IgD-negative memory B cell (primary cell): Measurements from ENCODE around the gene BPIFB4. TPM values are rescaled to one million over a fixed set of nuclear protein-coding genes. Genes with fewer than 3 reads are reported as not detected.

ENCODE experiments used
- H3K27ac Mint-ChIP-seq, 3 donors: one replicate each; pipeline ENCODE4 v1.8.0; 2020 to 2022; ENCODE audit warnings: mild to moderate bottlenecking in 3 of 3, mixed read lengths in 3 of 3, moderate library complexity in 1 of 3
- H3K27me3 Mint-ChIP-seq: one replicate; pipeline ENCODE4 v1.8.0; 2021; ENCODE audit warnings: mixed read lengths
- H3K36me3 Mint-ChIP-seq: one replicate; pipeline ENCODE4 v1.8.0; 2020; ENCODE audit warnings: mild to moderate bottlenecking, mixed read lengths
- H3K4me1 Mint-ChIP-seq, 3 donors: one replicate each; pipeline ENCODE4 v1.8.0; 2020 to 2022; ENCODE audit warnings: mixed read lengths in 3 of 3, mild to moderate bottlenecking in 1 of 3
- H3K4me3 Mint-ChIP-seq, 4 donors: one replicate each; pipeline ENCODE4 v1.8.0; 2020 to 2022; ENCODE audit warnings: mild to moderate bottlenecking in 4 of 4, mixed read lengths in 4 of 4, moderate library complexity in 3 of 4
- H3K9me3 Mint-ChIP-seq, 3 donors: one replicate each; pipeline ENCODE4 v1.8.0; 2020 to 2021; ENCODE audit warnings: mixed read lengths in 3 of 3, mild to moderate bottlenecking in 1 of 3
- polyA plus RNA-seq: library from polyadenylated mRNA; unstranded; fragments of 300-500 nt; fragmentation: Illumina TruSeq; gene quantifications from one replicate; pipeline ENCODE4 v1.2.3, GENCODE V29; 2021

Gene BPIFB4
- polyA plus RNA-seq, 1 donor from 2014 or later = not detected

- H3K36me3 Mint-ChIP-seq = no peaks in the 10 kb centered on the region
- H3K4me1 Mint-ChIP-seq = peaks cover 0 to 10% (median 5%) of the 10 kb centered on the region in 3 donors
- H3K27me3 Mint-ChIP-seq = peaks cover 9% of the 10 kb centered on the region
- peaks cover 0 to 2% (median 1%) of the 10 kb centered on the region in 3 donors for H3K9me3 Mint-ChIP-seq
- H3K4me3 Mint-ChIP-seq = no peak overlapping the region
- H3K27ac Mint-ChIP-seq = no peak overlapping the region
Observed at GRCh38 chr20:33069673-33070072, 9.8 kb upstream of the BPIFB4 start.

- H3K27ac Mint-ChIP-seq = no peak overlapping the region
- peaks cover 0 to 10% (median 3%) of the 10 kb centered on the region in 3 donors for H3K4me1 Mint-ChIP-seq
- H3K9me3 Mint-ChIP-seq = peaks cover 0 to 4% (median 2%) of the 10 kb centered on the region in 3 donors
- no peaks in the 10 kb centered on the region for H3K36me3 Mint-ChIP-seq
- H3K27me3 Mint-ChIP-seq = peaks cover 9% of the 10 kb centered on the region
- no peak overlapping the region for H3K4me3 Mint-ChIP-seq
Observed at GRCh38 chr20:33070111-33071053, 9.1 kb upstream of the BPIFB4 start.

- H3K27ac Mint-ChIP-seq = no peak overlapping the region
Observed at GRCh38 chr20:33071198-33071597, 8.2 kb upstream of the BPIFB4 start.

GRCh38 chr20:33072362-33072761 lies 7.1 kb upstream of the BPIFB4 start:
- Mint-ChIP-seq H3K4me3 (no peak overlapping the region), H3K36me3 (no peaks in the 10 kb centered on the region), H3K27ac (no peak overlapping the region), H3K9me3 (peaks cover 0 to 5% (median 2%) of the 10 kb centered on the region in 3 donors), H3K4me1 (peaks cover 0 to 3% (median 3%) of the 10 kb centered on the region in 3 donors), H3K27me3 (peaks cover 9% of the 10 kb centered on the region)

More at GRCh38 chr20:33071198-33071597, 8.2 kb upstream of the BPIFB4 start:
- H3K27me3 Mint-ChIP-seq = peaks cover 9% of the 10 kb centered on the region
- no peak overlapping the region for H3K4me3 Mint-ChIP-seq
- H3K9me3 Mint-ChIP-seq = peaks cover 0 to 5% (median 2%) of the 10 kb centered on the region in 3 donors
- H3K4me1 Mint-ChIP-seq = peaks cover 0 to 6% (median 3%) of the 10 kb centered on the region in 3 donors
- H3K36me3 Mint-ChIP-seq = no peaks in the 10 kb centered on the region

- H3K4me1 Mint-ChIP-seq = peaks cover 0 to 3% (median 3%) of the 10 kb centered on the region in 3 donors
- H3K9me3 Mint-ChIP-seq = peaks cover 0 to 5% (median 2%) of the 10 kb centered on the region in 3 donors
- H3K27me3 Mint-ChIP-seq = peaks cover 9% of the 10 kb centered on the region
- H3K4me3 Mint-ChIP-seq = no peak overlapping the region
- no peaks in the 10 kb centered on the region for H3K36me3 Mint-ChIP-seq
- H3K27ac Mint-ChIP-seq = no peak overlapping the region
Observed at GRCh38 chr20:33072813-33073212, 6.6 kb upstream of the BPIFB4 start.

- Mint-ChIP-seq H3K36me3 (no peaks in the 10 kb centered on the region), H3K27me3 (peaks cover 7% of the 10 kb centered on the region), H3K4me3 (no peak overlapping the region), H3K4me1 (peaks cover 0 to 3% (median 3%) of the 10 kb centered on the region in 3 donors), H3K9me3 (peaks cover 0 to 5% (median 2%) of the 10 kb centered on the region in 3 donors), H3K27ac (no peak overlapping the region)
Observed at GRCh38 chr20:33074675-33075074, 4.8 kb upstream of the BPIFB4 start.

- Mint-ChIP-seq H3K4me3 (no peak overlapping the region), H3K27ac (no peak overlapping the region), H3K4me1 (peaks cover 0 to 3% (median under 1%) of the 10 kb centered on the region in 3 donors), H3K9me3 (peaks cover 0 to 5% (median 2%) of the 10 kb centered on the region in 3 donors), H3K36me3 (no peaks in the 10 kb centered on the region), H3K27me3 (peaks cover 2% of the 10 kb centered on the region)
Observed at GRCh38 chr20:33075281-33075680, 4.2 kb upstream of the BPIFB4 start.

- Mint-ChIP-seq H3K27ac (no peak overlapping the region), H3K36me3 (no peaks in the 10 kb centered on the region), H3K27me3 (no peaks in the 10 kb centered on the region), H3K4me1 (peaks cover 0 to 3% (median 0%) of the 10 kb centered on the region in 3 donors), H3K4me3 (no peak overlapping the region), H3K9me3 (peaks cover 0 to 5% (median 2%) of the 10 kb centered on the region in 3 donors)
Observed at GRCh38 chr20:33076662-33077372, 2.6 kb upstream of the BPIFB4 start.

GRCh38 chr20:33081411-33082154 lies 2.1 kb downstream of the BPIFB4 start:
- Mint-ChIP-seq H3K9me3 (no peaks in the 10 kb centered on the region), H3K27me3 (no peaks in the 10 kb centered on the region), H3K36me3 (no peaks in the 10 kb centered on the region), H3K4me3 (no peak overlapping the region), H3K27ac (no peak overlapping the region), H3K4me1 (peaks cover 0 to 3% (median 0%) of the 10 kb centered on the region in 3 donors)

- H3K4me3 Mint-ChIP-seq = no peak overlapping the region
- H3K27me3 Mint-ChIP-seq = no peaks in the 10 kb centered on the region
- no peaks in the 10 kb centered on the region for H3K9me3 Mint-ChIP-seq
- no peak overlapping the region for H3K27ac Mint-ChIP-seq
- no peaks in the 10 kb centered on the region for H3K4me1 Mint-ChIP-seq
- H3K36me3 Mint-ChIP-seq = no peaks in the 10 kb centered on the region
Observed at GRCh38 chr20:33082546-33082945, 3.1 kb downstream of the BPIFB4 start.

GRCh38 chr20:33083544-33084340 lies 4.3 kb downstream of the BPIFB4 start:
- H3K4me3 Mint-ChIP-seq = no peak overlapping the region
- no peaks in the 10 kb centered on the region for H3K9me3 Mint-ChIP-seq
- H3K36me3 Mint-ChIP-seq = no peaks in the 10 kb centered on the region
- no peaks in the 10 kb centered on the region for H3K27me3 Mint-ChIP-seq
- no peak overlapping the region for H3K27ac Mint-ChIP-seq
- no peaks in the 10 kb centered on the region for H3K4me1 Mint-ChIP-seq

- Mint-ChIP-seq H3K27ac (no peak overlapping the region), H3K36me3 (no peaks in the 10 kb centered on the region), H3K4me3 (no peak overlapping the region), H3K4me1 (no peaks in the 10 kb centered on the region), H3K9me3 (no peaks in the 10 kb centered on the region), H3K27me3 (no peaks in the 10 kb centered on the region)
Observed at GRCh38 chr20:33084722-33085121, 5.3 kb downstream of the BPIFB4 start.

- H3K4me1 Mint-ChIP-seq = no peaks in the 10 kb centered on the region
- no peak overlapping the region for H3K4me3 Mint-ChIP-seq
Observed at GRCh38 chr20:33086052-33086722, 6.7 kb downstream of the BPIFB4 start.

GRCh38 chr20:33091147-33091546 lies 11.7 kb downstream of the BPIFB4 start:
- Mint-ChIP-seq H3K27ac (no peak overlapping the region), H3K27me3 (no peaks in the 10 kb centered on the region), H3K4me1 (no peaks in the 10 kb centered on the region), H3K4me3 (no peak overlapping the region), H3K9me3 (no peaks in the 10 kb centered on the region), H3K36me3 (no peaks in the 10 kb centered on the region)

More at GRCh38 chr20:33086052-33086722, 6.7 kb downstream of the BPIFB4 start:
- no peaks in the 10 kb centered on the region for H3K9me3 Mint-ChIP-seq
- no peaks in the 10 kb centered on the region for H3K36me3 Mint-ChIP-seq
- H3K27ac Mint-ChIP-seq = no peak overlapping the region
- H3K27me3 Mint-ChIP-seq = no peaks in the 10 kb centered on the region
